GM15510 (cell line): Measurements from ENCODE around the gene SYNM.

Experiments used
- POLR2A ChIP-seq: IDR thresholded peaks from 3 replicates; pipeline ENCODE4 v1.6.1; 2011; ENCODE audit warnings: borderline replicate concordance; ENCODE audit not compliant: insufficient read length; ENCODE audit errors: extremely low read depth

Gene SYNM

DNA sequence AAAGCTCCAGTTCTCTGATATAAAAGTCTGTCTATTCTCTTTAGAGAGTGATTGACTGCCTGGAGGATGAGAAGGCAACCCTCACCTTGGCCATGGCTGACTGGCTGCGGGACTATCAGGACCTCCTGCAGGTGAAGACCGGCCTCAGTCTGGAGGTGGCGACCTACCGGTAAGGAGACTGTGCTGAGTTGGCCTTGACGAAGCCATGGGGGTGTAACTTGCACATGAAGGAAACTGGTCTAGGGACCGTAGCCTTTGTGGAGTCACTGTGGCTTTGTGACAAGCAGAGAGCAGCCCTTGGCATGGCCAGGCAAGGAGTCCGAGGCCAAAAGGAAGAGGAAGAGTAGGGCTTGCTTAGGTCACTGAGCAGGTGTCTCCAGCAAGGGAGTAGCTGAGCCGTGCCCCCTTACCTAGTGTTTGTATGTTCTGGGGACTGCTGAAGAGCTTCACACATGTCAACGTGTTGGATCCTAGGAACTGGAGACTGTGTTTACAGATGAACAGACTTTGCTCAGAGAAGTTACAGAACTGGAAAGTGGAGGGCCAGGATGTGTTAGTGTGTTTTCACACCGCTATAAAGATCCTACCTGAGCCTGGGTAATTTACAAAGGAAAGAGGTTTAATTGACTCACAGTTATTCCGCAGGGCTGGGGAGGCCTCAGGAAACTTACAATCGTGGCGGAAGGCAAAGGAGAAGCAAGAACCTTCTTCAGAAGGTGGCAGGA, 8.8 kb downstream of the SYNM start:
- TF ChIP-seq POLR2A: no peak

GRCh38 chr15:99114511-99115299, 9.8 kb downstream of the SYNM start:
- no peak for TF ChIP-seq POLR2A

DNA sequence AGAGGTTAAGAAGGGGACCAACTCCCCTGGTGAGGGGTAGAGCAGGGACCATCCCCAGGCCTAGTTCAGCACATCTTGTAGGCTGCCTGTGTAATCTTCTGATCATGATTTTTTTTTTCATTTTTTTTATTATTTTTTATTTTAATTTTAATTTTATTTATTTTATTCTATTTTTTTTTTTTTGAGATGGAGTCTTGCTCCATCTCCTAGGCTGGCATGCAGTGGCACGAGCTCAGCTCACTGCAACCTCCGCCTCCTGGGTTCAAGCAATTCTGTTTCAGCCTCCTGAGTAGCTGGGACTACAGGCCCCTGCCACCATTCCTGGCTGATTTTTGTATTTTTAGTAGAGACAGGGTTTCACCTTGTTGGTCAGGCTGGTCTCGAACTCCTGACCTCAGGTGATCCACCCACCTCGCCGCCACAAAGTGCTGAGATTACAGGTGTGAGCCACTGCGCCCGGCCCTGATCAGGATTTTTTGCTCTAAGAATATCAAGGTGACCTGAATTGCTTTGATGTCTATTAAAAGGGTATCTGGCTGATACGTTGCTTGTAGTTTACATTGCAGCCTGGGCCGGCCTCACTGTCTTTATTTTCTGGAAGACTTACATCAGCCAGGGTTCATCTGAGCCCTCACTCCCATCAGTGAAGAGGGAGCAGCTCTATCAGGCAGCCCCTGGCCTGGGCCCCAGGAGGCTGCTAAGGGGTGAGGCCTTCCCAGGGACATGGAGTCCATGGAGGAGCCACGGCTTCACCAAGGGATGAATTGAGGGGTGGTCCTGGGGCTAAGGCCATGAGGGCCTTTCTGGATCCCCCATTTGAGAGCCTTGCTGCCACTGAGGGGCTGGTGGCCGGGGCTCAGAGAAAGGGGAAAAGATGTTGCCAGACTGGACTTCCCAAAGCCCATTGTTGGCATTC, 10.7 kb downstream of the SYNM start:
- no peak for TF ChIP-seq POLR2A

GRCh38 chr15:99117111-99117510, 12.2 kb downstream of the SYNM start:
- TF ChIP-seq POLR2A: no peak

GRCh38 chr15:99117563-99118257, 12.8 kb downstream of the SYNM start:
- no peak for TF ChIP-seq POLR2A

DNA sequence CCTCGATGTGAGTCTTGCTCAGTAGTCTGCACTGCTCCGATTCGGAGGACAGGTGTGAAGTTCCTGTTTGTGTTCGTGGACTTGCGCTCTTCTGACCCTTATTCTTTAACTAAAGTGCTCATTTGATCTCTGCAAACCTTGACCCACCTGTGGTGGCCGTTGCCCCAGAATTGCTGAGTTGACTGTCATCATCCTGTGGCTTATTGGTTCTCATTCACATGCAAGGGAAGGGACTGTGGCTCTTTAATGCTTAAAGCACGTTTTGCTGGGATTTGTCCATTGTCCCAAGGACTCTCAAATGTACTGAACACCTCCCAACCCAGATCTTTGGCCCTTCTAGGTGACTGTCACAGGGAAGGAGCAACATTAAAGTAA, 13.4 kb downstream of the SYNM start:
- no peak for TF ChIP-seq POLR2A

GRCh38 chr15:99118801-99119546, 14.1 kb downstream of the SYNM start:
- no peak for TF ChIP-seq POLR2A

GRCh38 chr15:99120050-99120777, 15.3 kb downstream of the SYNM start:
- TF ChIP-seq POLR2A: no peak

- no peak for TF ChIP-seq POLR2A
Measured at GRCh38 chr15:99121207-99121606, 16.3 kb downstream of the SYNM start.

GRCh38 chr15:99121691-99122410, 17.0 kb downstream of the SYNM start:
- TF ChIP-seq POLR2A: no peak

DNA sequence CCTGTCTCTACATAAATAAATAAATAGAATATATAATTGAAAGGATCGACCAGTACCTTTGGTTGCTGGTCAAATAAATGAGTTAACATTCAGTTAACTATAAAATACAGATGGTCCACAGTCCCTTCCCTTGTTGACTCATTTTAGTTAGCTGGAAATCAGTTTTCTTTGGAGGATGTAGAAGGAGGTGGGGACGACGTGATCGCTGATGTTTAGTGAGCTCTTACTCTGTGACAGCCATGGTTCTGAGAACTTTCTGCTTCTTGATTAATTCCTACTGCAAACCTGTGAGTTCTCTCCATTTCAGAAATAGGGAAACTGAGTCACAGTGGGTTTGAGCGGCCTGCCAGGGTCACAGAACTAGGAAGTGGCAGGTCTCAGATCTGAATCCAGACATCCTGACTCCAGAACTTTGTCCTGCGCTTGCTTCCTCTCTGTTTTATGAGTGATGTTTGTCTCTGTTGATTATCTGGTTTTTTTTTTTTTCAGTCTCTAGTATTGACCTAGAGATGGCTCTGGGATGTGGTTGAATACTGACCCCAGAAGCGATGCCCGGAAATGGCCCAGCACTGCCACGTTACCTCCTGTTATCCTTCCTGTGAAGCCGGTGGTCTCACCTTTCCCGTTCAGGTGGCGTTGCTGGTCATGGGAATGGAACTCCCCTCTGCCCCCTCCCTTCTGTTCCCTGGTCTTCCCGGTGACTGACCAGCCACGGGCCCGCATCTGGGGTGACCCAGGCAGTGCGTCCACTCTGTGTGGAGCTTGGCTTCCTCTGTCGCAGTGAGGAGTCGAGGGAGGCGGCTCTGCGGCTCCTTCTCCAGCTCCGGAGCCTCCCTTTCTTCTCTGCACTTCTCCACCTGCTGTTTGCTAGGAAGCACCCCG, 18.2 kb downstream of the SYNM start:
- TF ChIP-seq POLR2A: no peak
